WTC11 (cell line): ENCODE results near the gene NTRK2. TPM values are rescaled to one million over a fixed set of nuclear protein-coding genes. Genes with fewer than 3 reads are reported as not detected.

Experiments used
- ATAC-seq: fragments of 200-7000 bp; cut with Tn5 transposase; 2 replicates; pipeline ENCODE4 v1.10.0; 2021; ENCODE audit warnings: mild to moderate bottlenecking, moderate library complexity
- CTCF ChIA-PET: fragments of 300-600 bp; sonication (Branson Sonifier 250); formaldehyde crosslinking; loops from one replicate; lab custom pipeline; 2021; ENCODE audit warnings: antibody characterized with exemption; lab: Charles Lee
- POLR2A ChIA-PET: fragments of 350-600 bp; sonication (Branson Sonifier 250); formaldehyde crosslinking; loops from one replicate; lab custom pipeline; 2021; ENCODE audit warnings: antibody characterized with exemption; lab: Charles Lee
- DNase-seq: peaks from one replicate; pipeline ENCODE4 v3.0.0; 2021; ENCODE audit warnings: low spot score
- H3K27ac Mint-ChIP-seq: 2 replicates; pipeline ENCODE4 v1.8.0; 2021; ENCODE audit warnings: mixed read lengths
- H3K27me3 Mint-ChIP-seq: 2 replicates; pipeline ENCODE4 v1.8.0; 2021; ENCODE audit warnings: low read depth, mild to moderate bottlenecking, moderate library complexity, mixed read lengths
- H3K36me3 Mint-ChIP-seq: 2 replicates; pipeline ENCODE4 v1.8.0; 2021; ENCODE audit warnings: mixed read lengths
- H3K4me1 Mint-ChIP-seq: 2 replicates; pipeline ENCODE4 v1.8.0; 2022; ENCODE audit warnings: mixed read lengths
- H3K4me3 Mint-ChIP-seq: 2 replicates; pipeline ENCODE4 v1.8.0; 2021; ENCODE audit warnings: mild to moderate bottlenecking, moderate library complexity, mixed read lengths
- H3K9me3 Mint-ChIP-seq: 2 replicates; pipeline ENCODE4 v1.8.0; 2021; ENCODE audit warnings: mixed read lengths
- ATF6 ChIP-seq: sonication (generic); formaldehyde crosslinking; IDR thresholded peaks from 2 replicates; pipeline ENCODE4 v1.8.1; 2023; ENCODE audit warnings: mild to moderate bottlenecking, missing genetic modification reagents
- CTCF ChIP-seq: fragments of 200-600 bp; IDR thresholded peaks from 2 replicates; pipeline ENCODE4 v1.8.0; 2022; ENCODE audit warnings: antibody characterized with exemption
- FOXP1 ChIP-seq: sonication (generic); formaldehyde crosslinking; IDR thresholded peaks from 2 replicates; pipeline ENCODE4 v1.8.0; 2022; ENCODE audit warnings: missing genetic modification reagents, mild to moderate bottlenecking, moderate library complexity, borderline replicate concordance
- FOXP4 ChIP-seq: sonication (generic); formaldehyde crosslinking; IDR thresholded peaks from 2 replicates; pipeline ENCODE4 v1.8.0; 2022; ENCODE audit warnings: mild to moderate bottlenecking, missing genetic modification reagents
- GTF2I ChIP-seq: fragments of 250-450 bp; sonication (Bioruptor Pico); conservative IDR thresholded peaks from 2 replicates; pipeline ENCODE4 v1.4.0; 2021; ENCODE audit warnings: mild to moderate bottlenecking
- IRF1 ChIP-seq: sonication (generic); formaldehyde crosslinking; IDR thresholded peaks from 2 replicates; pipeline ENCODE4 v1.8.0; 2023; ENCODE audit warnings: missing genetic modification reagents
- MAX ChIP-seq: sonication (generic); formaldehyde crosslinking; IDR thresholded peaks from 2 replicates; pipeline ENCODE4 v1.8.0; 2022; ENCODE audit warnings: mild to moderate bottlenecking, missing genetic modification reagents
- NR3C1 ChIP-seq: sonication (generic); formaldehyde crosslinking; conservative IDR thresholded peaks from 2 replicates; pipeline ENCODE4 v1.8.1; 2023; ENCODE audit warnings: low read depth, mild to moderate bottlenecking, missing genetic modification reagents
- RORB ChIP-seq: fragments of 250-450 bp; sonication (Bioruptor Pico); IDR thresholded peaks from 2 replicates; pipeline ENCODE4 v1.9.0; 2021; ENCODE audit warnings: mild to moderate bottlenecking
- TCF7 ChIP-seq: sonication (generic); formaldehyde crosslinking; IDR thresholded peaks from 2 replicates; pipeline ENCODE4 v1.8.0; 2022; ENCODE audit warnings: mild to moderate bottlenecking, low read depth, missing genetic modification reagents, moderate library complexity
- TEAD1 ChIP-seq: sonication (generic); formaldehyde crosslinking; IDR thresholded peaks from 2 replicates; pipeline ENCODE4 v1.8.0; 2022; ENCODE audit warnings: mild to moderate bottlenecking, missing genetic modification reagents
- TEAD4 ChIP-seq: sonication (generic); formaldehyde crosslinking; IDR thresholded peaks from 2 replicates; pipeline ENCODE4 v1.8.0; 2022; ENCODE audit warnings: mild to moderate bottlenecking, missing genetic modification reagents
- ZNF138 ChIP-seq: sonication (generic); formaldehyde crosslinking; conservative IDR thresholded peaks from 2 replicates; pipeline ENCODE4 v1.8.1; 2022; ENCODE audit warnings: mild to moderate bottlenecking, moderate library complexity, missing genetic modification reagents
- ZNF317 ChIP-seq: sonication (generic); formaldehyde crosslinking; IDR thresholded peaks from 2 replicates; pipeline ENCODE4 v1.8.1; 2023; ENCODE audit warnings: low read depth, mild to moderate bottlenecking, moderate library complexity, missing genetic modification reagents, borderline replicate concordance
- ZNF396 ChIP-seq: fragments of 250-450 bp; sonication (Bioruptor Pico); IDR thresholded peaks from 2 replicates; pipeline ENCODE4 v1.8.0; 2021; ENCODE audit warnings: mild to moderate bottlenecking, moderate library complexity, borderline replicate concordance
- ZSCAN18 ChIP-seq: fragments of 250-450 bp; sonication (Bioruptor Pico); IDR thresholded peaks from 2 replicates; pipeline ENCODE4 v2.1.2; 2022; ENCODE audit warnings: mild to moderate bottlenecking, moderate library complexity
- total RNA-seq: library from RNA; stranded (reverse); gene quantifications from 3 replicates; pipeline ENCODE4 v1.2.3, GENCODE V29; 2021

Gene NTRK2
- total RNA-seq, 1 experiment from 2014 or later, result 0.02 TPM

- TF ChIP-seq CTCF (no peak), FOXP4 (no peak), TEAD1 (no peak), NR3C1 (CRISPR knock-in tag) (no peak), TEAD4 (CRISPR knock-in tag) (no peak), ZNF138 (no peak), IRF1 (CRISPR knock-in tag) (no peak), GTF2I (no peak)
- ChIA-PET POLR2A (no interaction called here), CTCF (interaction anchor here (0.5 to 1.4 kb wide), 2 partner anchors 8 to 279 kb away, joined by 3 read pairs; partner anchors contain the start of gene NTRK2)
- no peaks in the 10 kb centered on the region for H3K9me3 Mint-ChIP-seq
- H3K27ac Mint-ChIP-seq, result no peak overlapping the region
- no peaks in the 10 kb centered on the region for H3K27me3 Mint-ChIP-seq
- H3K4me3 Mint-ChIP-seq, result no peak overlapping the region
- peaks cover 4% of the 10 kb centered on the region; the same call in 1 of the 2 replicates for H3K4me1 Mint-ChIP-seq
- H3K36me3 Mint-ChIP-seq, result no peaks in the 10 kb centered on the region
- no peak for DNase-seq
- no peak for ATAC-seq
Measured at GRCh38 chr9:84947412-84947972, 278.0 kb downstream of the NTRK2 start.

- no peak for DNase-seq
- CTCF ChIA-PET, result interaction anchor here (0.6 to 1.6 kb wide), 4 partner anchors 18 to 919 kb away, joined by 3 to 8 read pairs (median 5); no protein-coding TSS in a partner anchor
- H3K9me3 Mint-ChIP-seq, result no peaks in the 10 kb centered on the region
- no peaks in the 10 kb centered on the region for H3K36me3 Mint-ChIP-seq
- H3K27ac Mint-ChIP-seq, result no peak overlapping the region
- H3K27me3 Mint-ChIP-seq, result peaks cover 2% of the 10 kb centered on the region
- peaks cover 14% of the 10 kb centered on the region for H3K4me1 Mint-ChIP-seq
- TF ChIP-seq TCF7 (CRISPR knock-in tag) (no peak), IRF1 (CRISPR knock-in tag) (no peak), TEAD4 (CRISPR knock-in tag) (no peak)
- no peak overlapping the region for H3K4me3 Mint-ChIP-seq
- POLR2A ChIA-PET, result no interaction called here
- ATAC-seq, result no peak
Measured at GRCh38 chr9:84949258-84949657, 279.7 kb downstream of the NTRK2 start.

- Mint-ChIP-seq H3K9me3 (no peaks in the 10 kb centered on the region), H3K36me3 (no peaks in the 10 kb centered on the region), H3K4me3 (no peak overlapping the region), H3K27me3 (peaks cover 5% of the 10 kb centered on the region), H3K4me1 (peaks cover 17% of the 10 kb centered on the region), H3K27ac (no peak overlapping the region)
- POLR2A ChIA-PET, result no interaction called here
- ATAC-seq (no peak), DNase-seq (no peak)
- CTCF ChIA-PET, result interaction anchor here (1.5 to 1.6 kb wide), 3 partner anchors 17 to 280 kb away, joined by 4 to 8 read pairs (median 6); no protein-coding TSS in a partner anchor
- TF ChIP-seq RORB (CRISPR knock-in tag) (no peak), TEAD4 (CRISPR knock-in tag) (no peak), ATF6 (CRISPR knock-in tag) (no peak), TCF7 (CRISPR knock-in tag) (no peak), ZSCAN18 (CRISPR knock-in tag) (no peak), FOXP4 (no peak), ZNF317 (no peak), ZNF396 (CRISPR knock-in tag) (no peak), MAX (no peak), FOXP1 (CRISPR knock-in tag) (no peak)
Measured at GRCh38 chr9:84949971-84950370, 280.4 kb downstream of the NTRK2 start.
